GM12872 (cell line): ENCODE measurements around the gene MAD1L1.

Experiments used
- CTCF ChIP-seq: IDR thresholded peaks from 3 replicates; pipeline ENCODE4 v1.5.1; 2011; ENCODE audit warnings: low read depth, mild to moderate bottlenecking, low read length, moderate library complexity; ENCODE audit not compliant: insufficient read depth

Gene MAD1L1

GRCh38 chr7:1812509-1813393 lies 420.0 kb downstream of the MAD1L1 start:
- TF ChIP-seq CTCF: peak; percentile 41; the same call in 1 of the 3 replicates

- TF ChIP-seq CTCF: no peak
Observed at GRCh38 chr7:1811850-1812508, 420.8 kb downstream of the MAD1L1 start.

- no peak for TF ChIP-seq CTCF
Observed at GRCh38 chr7:1810961-1811849, 421.5 kb downstream of the MAD1L1 start.

GRCh38 chr7:1810521-1810920 lies 422.2 kb downstream of the MAD1L1 start:
- TF ChIP-seq CTCF: no peak

GRCh38 chr7:1809601-1810258 lies 423.0 kb downstream of the MAD1L1 start:
- TF ChIP-seq CTCF: no peak

- TF ChIP-seq CTCF: no peak
Observed at GRCh38 chr7:1809070-1809469, 423.7 kb downstream of the MAD1L1 start.
